GM12878 (cell line): ENCODE results near the gene HEATR1. TPM values are rescaled to one million over a fixed set of nuclear protein-coding genes. Genes with fewer than 3 reads are reported as not detected.

Experiments
- ATAC-seq: fragments of 200-7000 bp; cut with Tn5 transposase; 3 replicates; pipeline ENCODE4 v1.9.1; 2020; ENCODE audit warnings: mild to moderate bottlenecking, moderate library complexity
- Bru-seq: library from RNA; stranded (reverse); fragments of 400-500 nt; gene quantifications from one replicate; lab custom pipeline; 2021; lab: Mats Ljungman, UMichigan
- BruChase-seq, 2 experiments: library from RNA; stranded (reverse); fragments of 400-500 nt; gene quantifications; one replicate each; lab custom pipeline; 2021; lab: Mats Ljungman, UMichigan
- BruUV-seq: library from RNA; stranded (reverse); fragments of 400-500 nt; replicated peaks from 2 replicates; lab custom pipeline; 2021; lab: Mats Ljungman, UMichigan
- CTCF ChIA-PET: fragments of 300-600 bp; sonication (Branson Sonifier 250); formaldehyde crosslinking; extraction: SDS; loops from one replicate; lab custom pipeline; 2021; ENCODE audit warnings: inconsistent platforms; lab: Yijun Ruan, JAX
- POLR2A ChIA-PET: fragments of 350-600 bp; formaldehyde crosslinking; extraction: SDS; loops from one replicate; lab custom pipeline; 2021; ENCODE audit warnings: inconsistent platforms; lab: Charles Lee
- RAD21 ChIA-PET: fragments of 300-600 bp; sonication (Branson Sonifier 250); formaldehyde crosslinking; loops from one replicate; lab custom pipeline; 2023; ENCODE audit warnings: antibody characterized with exemption; ENCODE audit not compliant: unreplicated experiment; lab: Charles Lee
- SMC1A ChIA-PET: fragments of 300-600 bp; sonication (Branson Sonifier 250); formaldehyde crosslinking; loops from one replicate; lab custom pipeline; 2023; ENCODE audit not compliant: unreplicated experiment, uncharacterized antibody; lab: Charles Lee
- DNase-seq: peaks from one replicate; pipeline ENCODE4 v3.0.0-alpha.2; 2011; ENCODE audit warnings: low read depth, low spot score
- FAIRE-seq: peaks from 3 replicates; lab custom pipeline; 2011; peaks lifted over from hg19 to GRCh38; lab: Jason Lieb, UNC
- H2AFZ ChIP-seq: 2 replicates; pipeline ENCODE4 v1.6.0; 2011; ENCODE audit warnings: low read depth, low read length, control low read depth; ENCODE audit not compliant: control insufficient read depth
- H3K27ac ChIP-seq: 2 replicates; pipeline ENCODE4 v1.5.1; 2011; ENCODE audit warnings: control low read depth; ENCODE audit not compliant: control insufficient read depth, insufficient read depth
- H3K27me3 ChIP-seq, 2 experiments: replicated peaks in 1 of 2; 2 replicates each; pipeline versions ENCODE4 v1.6.0 to v1.6.1; 2011; ENCODE audit warnings: low read length in 1 of 2; ENCODE audit not compliant: control insufficient read depth in 2 of 2, insufficient read depth in 2 of 2
- H3K36me3 ChIP-seq, 2 experiments: 2 replicates each; pipeline ENCODE4 v1.5.1; 2011; ENCODE audit warnings: low read length in 1 of 2; ENCODE audit not compliant: control insufficient read depth in 2 of 2, insufficient read depth in 2 of 2
- H3K4me1 ChIP-seq: 2 replicates; pipeline ENCODE4 v1.6.1; 2011; ENCODE audit warnings: mild to moderate bottlenecking, low read length, moderate library complexity, mixed read lengths; ENCODE audit not compliant: control insufficient read depth, insufficient read depth
- H3K4me2 ChIP-seq: 2 replicates; pipeline ENCODE4 v1.6.0; 2011; ENCODE audit warnings: control low read depth; ENCODE audit not compliant: control insufficient read depth, insufficient read depth
- H3K4me3 ChIP-seq: fragments of 200-600 bp; sonication (generic); 2 replicates; pipeline ENCODE4 v1.5.1; 2016
- H3K79me2 ChIP-seq: 2 replicates; pipeline ENCODE4 v1.6.0; 2011; ENCODE audit warnings: low read length; ENCODE audit not compliant: control insufficient read depth, insufficient read depth
- H3K9ac ChIP-seq: 2 replicates; pipeline ENCODE4 v1.8.0; 2011; ENCODE audit warnings: low read length, control low read depth, mixed read lengths; ENCODE audit not compliant: control insufficient read depth, insufficient read depth
- H3K9me3 ChIP-seq: replicated peaks from 3 replicates; pipeline ENCODE4 v1.5.1; 2011; ENCODE audit warnings: mild to moderate bottlenecking, low read length; ENCODE audit not compliant: control insufficient read depth, insufficient read depth
- H4K20me1 ChIP-seq: 2 replicates; pipeline ENCODE4 v1.6.0; 2011; ENCODE audit not compliant: control insufficient read depth, insufficient read depth
- CREB1 ChIP-seq: IDR thresholded peaks from 2 replicates; pipeline ENCODE4 v1.6.1; 2012; ENCODE audit warnings: low read depth, mild to moderate bottlenecking, inconsistent platforms
- CUX1 ChIP-seq: IDR thresholded peaks from 2 replicates; pipeline ENCODE4 v1.6.1; 2012; ENCODE audit warnings: improper control_type of control experiment, low read depth, low read length; ENCODE audit not compliant: insufficient replicate concordance
- DPF2 ChIP-seq: fragments of 450-650 bp; IDR thresholded peaks from 2 replicates; pipeline ENCODE4 v1.6.1; 2017; ENCODE audit warnings: mild to moderate bottlenecking
- ELK1 ChIP-seq: IDR thresholded peaks from 2 replicates; pipeline ENCODE4 v1.6.1; 2012; ENCODE audit warnings: low read depth, low read length, improper control_type of control experiment
- PAX5 ChIP-seq: IDR thresholded peaks from 2 replicates; pipeline ENCODE4 v1.6.1; 2011; ENCODE audit warnings: low read depth, low read length, borderline replicate concordance
- ZBTB33 ChIP-seq: fragments of 450-650 bp; IDR thresholded peaks from 2 replicates; pipeline ENCODE4 v1.6.1; 2017; ENCODE audit warnings: mild to moderate bottlenecking
- ZNF217 ChIP-seq: fragments of 450-650 bp; IDR thresholded peaks from 2 replicates; pipeline ENCODE4 v1.6.1; 2017; ENCODE audit warnings: antibody characterized with exemption, mild to moderate bottlenecking
- WGBS: methylation state at CpG from one replicate; pipeline ENCODE4 v1.1.6; 2016; ENCODE audit warnings: low lambda C conversion rate; ENCODE audit not compliant: insufficient replicate concordance, insufficient coverage; ENCODE audit errors: missing lambda C conversion rate; 5-methylcytosine and 5-hydroxymethylcytosine counted together
- in situ Hi-C: fragments of 300-500 bp; cut with MboI; formaldehyde crosslinking; loops from 9 replicates; pipeline ENCODE4 v1.14.3; 2018; ENCODE audit warnings: mixed read lengths
- intact Hi-C: fragments of 100-400 bp; cut with micrococcal nuclease; formaldehyde crosslinking; loops from one replicate; pipeline ENCODE4 v1.14.2; 2022; ENCODE audit not compliant: unreplicated experiment
- long read RNA-seq, 2 experiments: library from polyadenylated mRNA; unstranded; transcript quantifications; one replicate each; pipeline ENCODE4 v2.0.0, GENCODE V29; 2019 to 2020
- polyA minus RNA-seq, 3 experiments: library from RNA; depleted of rRNA, polyadenylated mRNA; stranded (reverse); fragments of >200 nt; gene quantifications; 2 replicates each; pipeline ENCODE4 v1.2.3, GENCODE V29; 2011
- polyA plus RNA-seq, 11 experiments: library from polyadenylated mRNA; depleted of rRNA in 4 of 11; unstranded in 6 of 11; stranded (reverse) in 5 of 11; fragments of >200 nt; fragmentation: Nextera tagmentation in 4 of 11; fragmentation: Illumina TruSeq in 1 of 11; extraction: Ambion mirVana in 4 of 11; extraction: Trizol in 1 of 11; gene quantifications; 1 replicate in 1 of 11; 2 replicates in 10 of 11; pipeline versions ENCODE4 v1.2.1 to v1.2.3, GENCODE V29; 2011 to 2016; ENCODE audit warnings: inconsistent platforms in 2 of 11, missing spikeins in 2 of 11, low read depth in 1 of 11
- total RNA-seq, 4 experiments: library from RNA; depleted of rRNA in 3 of 4; stranded (reverse); fragments of >200 nt in 3 of 4; fragmentation: Illumina TruSeq in 1 of 4; extraction: Trizol in 1 of 4; gene quantifications; 2 replicates each; pipeline versions ENCODE4 v1.2.1 to v1.2.3, GENCODE V29; 2013 to 2021

Gene HEATR1
- total RNA-seq (2013; cell fraction: nucleolus; rRNA removed) = 181 and 182 TPM in 2 replicates
- total RNA-seq (2014; rRNA removed) (47.8 and 49.7 TPM in 2 replicates), total RNA-seq (2014; rRNA removed; fragmentation: Illumina TruSeq; extraction: Trizol) (53.4 and 53.8 TPM in 2 replicates), total RNA-seq (2021) (61.7 and 72.3 TPM in 2 replicates), polyA plus RNA-seq (2011; rRNA removed) (28.7 and 30.6 TPM in 2 replicates), polyA plus RNA-seq (2014; fragmentation: Illumina TruSeq; extraction: Trizol) (36.0 and 39.7 TPM in 2 replicates), polyA plus RNA-seq (2014; fragmentation: Nextera tagmentation; extraction: Ambion mirVana) (10 to 100 TPM in 1 of 2 experiments, 1 to 10 TPM in 1; 8.6 to 16.7 TPM), polyA plus RNA-seq (2014; rRNA removed) (25.5 and 26.1 TPM in 2 replicates), polyA plus RNA-seq (2016; fragmentation: Nextera tagmentation; extraction: Ambion mirVana) (10 to 100 TPM; 48.9 to 49.4 TPM), polyA minus RNA-seq (2011; rRNA and poly(A)+ RNA removed) (88.8 and 112 TPM in 2 replicates), Bru-seq, nascent RNA (percentile 86 among the genes with signal in this experiment), BruChase-seq, experiment 1, labeled RNA remaining after a 6-hour chase (percentile 93 among the genes with signal in this experiment), BruChase-seq, experiment 2, labeled RNA remaining after a 2-hour chase (percentile 94 among the genes with signal in this experiment)
- polyA plus RNA-seq (2011; ENCODE audit: low read depth) = 14.2 TPM
- 14.1 and 14.4 TPM in 2 replicates for polyA plus RNA-seq (2011; cell fraction: cytosol; rRNA removed)
- 40.0 and 43.2 TPM in 2 replicates for polyA plus RNA-seq (2011; cell fraction: nucleus; rRNA removed)
- 14.2 and 18.0 TPM in 2 replicates for polyA plus RNA-seq (2012)
- polyA minus RNA-seq (2011; cell fraction: cytosol; rRNA and poly(A)+ RNA removed) = 28.7 and 34.9 TPM in 2 replicates
- 49.6 and 80.5 TPM in 2 replicates for polyA minus RNA-seq (2011; cell fraction: nucleus; rRNA and poly(A)+ RNA removed)
- long read RNA-seq, experiment 1, partial matches to known transcripts = 11 of 12 reads
- long read RNA-seq, experiment 1, other reads (novel, unspliced or antisense) = 0 of 12 reads
- long read RNA-seq, experiment 2, partial matches to known transcripts = 91 of 100 reads
- long read RNA-seq, experiment 2, other reads (novel, unspliced or antisense) = 9 of 100 reads

- in situ Hi-C loops (loop anchor here (10.0 kb wide), 2 partner anchors 261 to 961 kb away; no protein-coding TSS in a partner anchor), intact Hi-C loops (loop anchor here (1.0 to 5.0 kb wide), 2 partner anchors 191 to 263 kb away; partner anchors contain the start of gene MTR)
- TSS peak; percentile 78 for BruUV-seq
- Histone ChIP-seq H3K4me2 (peak within 1 kb of the TSS; percentile 90), H3K4me3 (peak within 1 kb of the TSS; percentile 90), H3K36me3 (peaks cover 0 to 6% of the 10 kb centered on the region in 2 experiments; a peak in 1 of 4 replicates), H3K4me1 (no peaks in the 10 kb centered on the region), H3K27ac (peak within 1 kb of the TSS; percentile 61), H3K9ac (peak within 1 kb of the TSS; percentile 79), H3K27me3 (no peaks in the 10 kb centered on the region), H3K79me2 (peaks cover 23% of the 10 kb centered on the region), H2AFZ (peak within 1 kb of the TSS; percentile 97), H3K9me3 (no peaks in the 10 kb centered on the region), H4K20me1 (no peaks in the 10 kb centered on the region)
- 1% methylated on average over 53 of the region's 54 CpGs for WGBS
- SMC1A ChIA-PET = interaction anchor here (0.6 to 1.5 kb wide), 8 partner anchors 12 to 782 kb away, joined by 3 to 5 read pairs (median 3); partner anchors contain the start of gene MTR
- DNase-seq (peak; percentile 83), ATAC-seq (peak; percentile 95), FAIRE-seq (peak; percentile 97)
- RAD21 ChIA-PET = interaction anchor here (0.6 to 1.4 kb wide), 6 partner anchors 77 to 958 kb away, joined by 3 to 6 read pairs (median 3); partner anchors contain the start of gene MTR
- POLR2A ChIA-PET = interaction anchor here (0.5 to 2.1 kb wide), 4 partner anchors 10 to 271 kb away, joined by 3 to 13 read pairs (median 4); partner anchors contain the start of gene MTR
- CTCF ChIA-PET = interaction anchor here (0.7 to 1.2 kb wide), 5 partner anchors 78 to 958 kb away, joined by 3 to 4 read pairs (median 3); partner anchors contain the start of gene MTR
- peak; percentile 40; the same call in 1 of the 2 replicates for TF ChIP-seq ZNF217
- no peak for TF ChIP-seq DPF2
- TF ChIP-seq CUX1 = no peak
- TF ChIP-seq ZBTB33 = no peak
- peak; percentile 71; the same call in 1 of the 2 replicates for TF ChIP-seq ELK1
- TF ChIP-seq PAX5 = peak; percentile 50; the same call in 1 of the 2 replicates
- TF ChIP-seq CREB1 = peak; percentile 89
These were observed at the start of gene HEATR1 for GRCh38 chr1:236603991-236604904. Gene HEATR1 (minus strand): TSS chr1:236604516. CDS start chr1:236604095, 421 bp downstream.
